HEK293 (cell line): Measurements from ENCODE around the gene SEC16A.
A peak's percentile ranks its signal among the peaks of the same experiment; 100 is the strongest.

Experiments
- CTCF ChIA-PET: fragments of 350-600 bp; formaldehyde crosslinking; extraction: SDS; loops from one replicate; lab custom pipeline; 2021; ENCODE audit warnings: antibody characterized with exemption; lab: Yijun Ruan, JAX
- POLR2A ChIA-PET: fragments of 300-600 bp; formaldehyde crosslinking; extraction: SDS; loops from one replicate; lab custom pipeline; 2020; ENCODE audit warnings: antibody characterized with exemption, inconsistent platforms; lab: Yijun Ruan, JAX
- H3K27ac ChIP-seq: fragments of 200-500 bp; sonication (Bioruptor generic); 2 replicates; pipeline ENCODE4 v1.5.1; 2014; ENCODE audit warnings: low read depth, low read length, control low read depth, inconsistent platforms; ENCODE audit errors: extremely low read depth
- H3K36me3 ChIP-seq, 2 experiments: fragments of 200-500 bp in 1 of 2; sonication (Bioruptor generic) in 1 of 2; 1 replicate in 1 of 2; 2 replicates in 1 of 2; pipeline ENCODE4 v1.5.1; 2014 to 2017; ENCODE audit warnings: inconsistent platforms in 2 of 2, low read length in 2 of 2; ENCODE audit not compliant: control insufficient read depth in 2 of 2, insufficient read depth in 1 of 2
- H3K4me1 ChIP-seq: fragments of 200-500 bp; sonication (Bioruptor generic); 2 replicates; pipeline ENCODE4 v1.5.1; 2014; ENCODE audit warnings: mild to moderate bottlenecking, low read length, inconsistent platforms; ENCODE audit not compliant: control insufficient read depth, insufficient read depth
- H3K4me3 ChIP-seq: 2 replicates; pipeline ENCODE4 v1.5.1; 2011; ENCODE audit warnings: low read depth, mild to moderate bottlenecking, control low read depth, low read length, moderate library complexity
- H3K9me3 ChIP-seq: fragments of 200-500 bp; sonication (Bioruptor generic); 2 replicates; pipeline ENCODE4 v1.5.1; 2014; ENCODE audit warnings: low read depth, low read length, inconsistent platforms; ENCODE audit not compliant: control insufficient read depth, insufficient read depth
- MYNN ChIP-seq: fragments of 450-650 bp; formaldehyde crosslinking; IDR thresholded peaks from 2 replicates; pipeline ENCODE4 v1.5.1; 2016; ENCODE audit warnings: missing biosample characterization, missing genetic modification characterization, borderline replicate concordance
- SCRT1 ChIP-seq: fragments of 450-650 bp; formaldehyde crosslinking; IDR thresholded peaks from 2 replicates; pipeline ENCODE4 v1.5.1; 2016; ENCODE audit warnings: missing biosample characterization, missing genetic modification characterization, borderline replicate concordance
- SP3 ChIP-seq: fragments of 450-650 bp; formaldehyde crosslinking; IDR thresholded peaks from 2 replicates; pipeline ENCODE4 v1.5.1; 2016; ENCODE audit warnings: missing biosample characterization, missing genetic modification characterization
- ZFP3 ChIP-seq: fragments of 450-650 bp; formaldehyde crosslinking; IDR thresholded peaks from 2 replicates; pipeline ENCODE4 v1.5.1; 2016; ENCODE audit warnings: low read depth, missing biosample characterization, missing genetic modification characterization
- ZFP37 ChIP-seq: fragments of 450-650 bp; formaldehyde crosslinking; IDR thresholded peaks from 2 replicates; pipeline ENCODE4 v1.5.1; 2016; ENCODE audit warnings: missing biosample characterization, missing genetic modification characterization
- ZNF121 ChIP-seq: fragments of 450-650 bp; formaldehyde crosslinking; IDR thresholded peaks from 2 replicates; pipeline ENCODE4 v1.5.1; 2016; ENCODE audit warnings: missing biosample characterization, missing genetic modification characterization
- ZNF239 ChIP-seq: fragments of 450-650 bp; formaldehyde crosslinking; IDR thresholded peaks from 2 replicates; pipeline ENCODE4 v1.5.1; 2016; ENCODE audit warnings: missing biosample characterization, missing genetic modification characterization
- ZNF335 ChIP-seq: fragments of 450-650 bp; formaldehyde crosslinking; conservative IDR thresholded peaks from 2 replicates; pipeline ENCODE4 v1.5.1; 2016; ENCODE audit warnings: missing biosample characterization, missing genetic modification characterization
- ZNF473 ChIP-seq: fragments of 450-650 bp; formaldehyde crosslinking; IDR thresholded peaks from 2 replicates; pipeline ENCODE4 v1.5.1; 2017; ENCODE audit warnings: missing biosample characterization, missing genetic modification characterization
- ZNF830 ChIP-seq: fragments of 450-650 bp; IDR thresholded peaks from 2 replicates; pipeline ENCODE4 v1.5.0; 2018; ENCODE audit warnings: missing biosample characterization, missing genetic modification characterization, low read depth, mild to moderate bottlenecking, moderate library complexity
- TF ChIP-seq, protein P1 (sequence below): fragments of 450-650 bp; formaldehyde crosslinking; IDR thresholded peaks from 2 replicates; pipeline ENCODE4 v1.5.0; 2017; ENCODE audit warnings: missing biosample characterization, missing genetic modification characterization, borderline replicate concordance
- TF ChIP-seq, protein P2 (sequence below): fragments of 450-650 bp; formaldehyde crosslinking; IDR thresholded peaks from 2 replicates; pipeline ENCODE4 v1.5.1; 2016; ENCODE audit warnings: missing biosample characterization, missing genetic modification characterization

Gene SEC16A

DNA sequence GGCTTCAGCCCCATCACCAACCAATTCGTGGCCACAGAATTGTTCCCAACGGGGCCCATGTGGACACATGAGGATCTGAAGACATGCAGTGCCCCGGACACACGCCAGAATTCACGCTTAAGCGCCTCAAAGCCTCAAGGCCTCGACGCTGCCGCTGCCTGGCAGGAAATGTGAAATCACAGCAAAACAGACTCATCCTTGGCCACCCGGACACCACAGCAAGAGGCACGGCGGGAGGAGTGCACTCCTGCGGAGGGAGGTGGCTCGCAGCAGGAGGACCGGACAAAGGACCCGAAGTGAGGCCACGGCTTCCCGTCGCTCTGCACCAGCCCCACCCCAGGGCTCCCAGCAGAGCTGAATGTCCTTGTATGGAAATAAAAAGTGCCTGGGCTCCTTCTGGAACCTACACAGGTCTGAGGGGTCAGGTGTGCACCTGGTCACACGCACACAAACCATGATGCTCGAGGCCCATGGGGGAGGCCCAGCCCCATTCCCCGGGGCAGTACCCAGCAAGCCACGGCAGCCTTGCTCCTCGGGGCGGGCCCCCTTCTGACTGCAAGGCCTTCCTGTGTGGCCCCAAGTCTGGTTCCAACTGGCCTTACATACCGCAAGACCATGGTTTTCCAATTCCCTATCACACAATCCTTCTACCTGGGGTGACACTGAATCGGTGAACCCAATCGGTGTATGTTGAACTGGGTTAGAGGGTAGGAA, 10.0 kb downstream of the SEC16A start:
- TF ChIP-seq ZNF830: no peak
- TF ChIP-seq ZNF239 (tag by site-specific recombination): no peak
- TF ChIP-seq MYNN (tag by site-specific recombination): no peak
- TF ChIP-seq ZFP37 (tag by site-specific recombination): no peak
- no peak for TF ChIP-seq SCRT1 (tag by site-specific recombination)
- ChIA-PET POLR2A (no interaction called here), CTCF (interaction anchor here (1.1 to 4.1 kb wide), 2 partner anchors 32 to 33 kb away, joined by 5 to 17 read pairs; partner anchors contain the start of gene INPP5E)
- H3K4me3 ChIP-seq: no peak overlapping the region
- H3K27ac ChIP-seq: peak overlapping the region; percentile 0; the same call in 1 of the 2 replicates
- peaks cover 7 to 99% of the 10 kb centered on the region in 2 experiments; a peak in 2 of 3 replicates for H3K36me3 ChIP-seq
- H3K9me3 ChIP-seq: no peaks in the 10 kb centered on the region
- H3K4me1 ChIP-seq: no peaks in the 10 kb centered on the region

DNA sequence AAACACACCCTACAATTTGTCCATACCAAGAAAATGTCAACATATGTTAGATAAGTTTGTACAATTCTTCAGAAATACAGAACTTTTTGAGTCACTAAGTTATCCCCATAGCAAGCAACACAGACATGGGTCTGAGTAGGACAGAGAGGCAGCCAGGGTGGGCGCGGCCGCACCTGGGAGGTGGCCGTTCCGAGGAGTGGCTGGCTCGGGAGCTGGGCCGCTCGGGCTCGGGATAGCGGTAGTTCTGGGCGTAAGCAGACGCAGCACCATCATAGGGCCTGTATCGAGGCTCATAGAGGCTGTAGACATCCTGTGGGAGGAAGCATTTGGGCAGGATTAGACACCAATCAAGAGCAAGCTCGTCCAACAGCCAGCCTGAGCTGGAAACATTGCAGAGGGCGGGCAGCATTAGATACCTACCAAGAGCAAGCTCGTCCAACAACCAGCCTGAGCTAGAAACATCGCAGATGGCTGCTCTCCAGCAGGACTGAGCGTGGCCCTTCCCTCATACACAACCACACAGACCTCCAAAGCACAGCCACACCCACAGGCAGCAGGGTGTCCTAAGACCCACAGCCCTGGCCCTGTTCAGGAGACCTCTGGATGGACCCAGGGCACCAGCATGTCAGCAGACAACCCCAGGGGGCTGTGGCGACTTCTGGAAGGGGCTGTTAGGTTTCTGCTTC, 10.9 kb downstream of the SEC16A start:
- 0 out of 2 replicates have a peak overlapping the region, but pooled peaks have one; percentile 0 for H3K27ac ChIP-seq
- TF ChIP-seq ZNF335 (tag by site-specific recombination) (peak; percentile 38; the same call in 1 of the 2 replicates), SP3 (tag by site-specific recombination) (no peak)
- ChIA-PET CTCF (interaction anchor here (0.7 to 1.1 kb wide), 2 partner anchors 32 to 72 kb away, joined by 3 to 5 read pairs; no protein-coding TSS in a partner anchor), POLR2A (interaction anchor here (0.5 to 1.9 kb wide), 2 partner anchors 8 to 11 kb away, joined by 3 to 5 read pairs; no protein-coding TSS in a partner anchor)
- H3K36me3 ChIP-seq: peaks cover 12 to 98% of the 10 kb centered on the region in 2 experiments
- no peaks in the 10 kb centered on the region for H3K4me1 ChIP-seq
- no peaks in the 10 kb centered on the region for H3K9me3 ChIP-seq
- H3K4me3 ChIP-seq: no peak overlapping the region

DNA sequence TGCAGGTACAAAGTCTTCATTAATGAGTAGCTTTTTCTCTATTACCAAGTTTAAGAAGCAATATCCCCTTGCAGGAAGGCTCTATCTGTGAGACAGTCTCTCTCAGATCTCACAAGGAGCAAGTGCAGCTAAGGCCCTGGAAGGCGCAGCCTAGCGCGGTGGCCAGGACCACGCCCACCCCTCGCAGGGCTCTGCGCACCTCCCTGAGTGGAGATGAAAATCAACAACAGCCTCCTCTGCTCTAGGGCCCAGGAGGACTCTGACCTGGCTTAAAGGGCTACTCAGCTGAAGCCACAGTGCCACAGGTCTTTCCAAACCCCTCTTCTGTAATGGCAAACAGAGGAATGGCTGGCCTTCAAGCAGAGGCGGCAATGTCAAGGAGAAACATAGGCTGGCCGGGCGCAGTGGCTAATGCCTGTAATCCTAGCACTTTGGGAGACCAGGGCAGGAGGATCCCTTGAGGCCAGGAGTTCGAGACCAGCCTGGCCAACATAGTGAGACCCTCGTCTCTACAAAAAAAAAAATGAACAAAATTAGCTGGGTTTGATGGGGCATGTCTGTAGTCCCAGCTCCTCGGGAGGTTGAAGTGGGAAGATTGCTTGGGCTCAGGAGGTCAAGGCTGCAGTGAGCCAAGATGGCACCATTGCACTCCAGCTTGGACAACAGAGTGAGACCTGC, 11.9 kb downstream of the SEC16A start:
- H3K36me3 ChIP-seq: peaks cover 14 to 98% of the 10 kb centered on the region in 2 experiments
- H3K4me1 ChIP-seq: no peaks in the 10 kb centered on the region
- POLR2A ChIA-PET: interaction anchor here (0.5 to 1.9 kb wide), 2 partner anchors 9 to 63 kb away, joined by 5 read pairs; no protein-coding TSS in a partner anchor
- H3K27ac ChIP-seq: no peak overlapping the region
- no peak overlapping the region for H3K4me3 ChIP-seq
- TF ChIP-seq ZNF121 (tag by site-specific recombination): peak; percentile 83
- TF ChIP-seq ZNF473 (tag by site-specific recombination): no peak
- CTCF ChIA-PET: interaction anchor here (0.6 to 1.5 kb wide), 4 partner anchors 71 to 559 kb away, joined by 3 to 5 read pairs (median 4); no protein-coding TSS in a partner anchor
- H3K9me3 ChIP-seq: no peaks in the 10 kb centered on the region

DNA sequence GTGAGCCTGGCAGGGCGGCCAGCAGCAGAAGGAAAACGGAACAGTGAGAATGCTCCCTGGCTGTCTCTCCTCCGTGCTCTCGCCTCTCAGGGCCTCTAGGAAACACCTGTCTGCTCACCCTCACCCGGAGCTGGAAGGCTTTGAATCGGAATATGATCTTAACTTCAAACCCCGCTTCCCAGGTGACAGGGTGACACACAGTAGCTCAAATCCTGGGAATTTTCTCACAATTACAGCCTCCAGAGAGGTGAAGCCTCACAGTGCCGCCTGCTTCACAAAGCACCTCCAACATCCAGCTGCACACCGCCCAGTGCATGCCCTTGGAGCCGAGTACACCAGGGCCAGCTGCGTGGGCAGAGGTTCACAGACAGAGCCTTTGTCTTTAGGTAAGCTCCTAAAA, 12.5 kb downstream of the SEC16A start:
- ChIA-PET POLR2A (interaction anchor here (0.5 to 1.9 kb wide), 3 partner anchors 10 to 352 kb away, joined by 3 to 5 read pairs (median 5); no protein-coding TSS in a partner anchor), CTCF (interaction anchor here (1.3 to 1.5 kb wide), 2 partner anchors 155 to 161 kb away, joined by 4 to 5 read pairs; no protein-coding TSS in a partner anchor)
- Histone ChIP-seq H3K9me3 (no peaks in the 10 kb centered on the region), H3K27ac (no peak overlapping the region), H3K4me3 (no peak overlapping the region), H3K36me3 (peaks cover 11 to 98% of the 10 kb centered on the region in 2 experiments)
- TF ChIP-seq ZFP3 (tag by site-specific recombination): no peak
- TF ChIP-seq, protein P1, sequence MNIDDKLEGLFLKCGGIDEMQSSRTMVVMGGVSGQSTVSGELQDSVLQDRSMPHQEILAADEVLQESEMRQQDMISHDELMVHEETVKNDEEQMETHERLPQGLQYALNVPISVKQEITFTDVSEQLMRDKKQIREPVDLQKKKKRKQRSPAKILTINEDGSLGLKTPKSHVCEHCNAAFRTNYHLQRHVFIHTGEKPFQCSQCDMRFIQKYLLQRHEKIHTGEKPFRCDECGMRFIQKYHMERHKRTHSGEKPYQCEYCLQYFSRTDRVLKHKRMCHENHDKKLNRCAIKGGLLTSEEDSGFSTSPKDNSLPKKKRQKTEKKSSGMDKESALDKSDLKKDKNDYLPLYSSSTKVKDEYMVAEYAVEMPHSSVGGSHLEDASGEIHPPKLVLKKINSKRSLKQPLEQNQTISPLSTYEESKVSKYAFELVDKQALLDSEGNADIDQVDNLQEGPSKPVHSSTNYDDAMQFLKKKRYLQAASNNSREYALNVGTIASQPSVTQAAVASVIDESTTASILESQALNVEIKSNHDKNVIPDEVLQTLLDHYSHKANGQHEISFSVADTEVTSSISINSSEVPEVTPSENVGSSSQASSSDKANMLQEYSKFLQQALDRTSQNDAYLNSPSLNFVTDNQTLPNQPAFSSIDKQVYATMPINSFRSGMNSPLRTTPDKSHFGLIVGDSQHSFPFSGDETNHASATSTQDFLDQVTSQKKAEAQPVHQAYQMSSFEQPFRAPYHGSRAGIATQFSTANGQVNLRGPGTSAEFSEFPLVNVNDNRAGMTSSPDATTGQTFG: no peak
- TF ChIP-seq, protein P2, sequence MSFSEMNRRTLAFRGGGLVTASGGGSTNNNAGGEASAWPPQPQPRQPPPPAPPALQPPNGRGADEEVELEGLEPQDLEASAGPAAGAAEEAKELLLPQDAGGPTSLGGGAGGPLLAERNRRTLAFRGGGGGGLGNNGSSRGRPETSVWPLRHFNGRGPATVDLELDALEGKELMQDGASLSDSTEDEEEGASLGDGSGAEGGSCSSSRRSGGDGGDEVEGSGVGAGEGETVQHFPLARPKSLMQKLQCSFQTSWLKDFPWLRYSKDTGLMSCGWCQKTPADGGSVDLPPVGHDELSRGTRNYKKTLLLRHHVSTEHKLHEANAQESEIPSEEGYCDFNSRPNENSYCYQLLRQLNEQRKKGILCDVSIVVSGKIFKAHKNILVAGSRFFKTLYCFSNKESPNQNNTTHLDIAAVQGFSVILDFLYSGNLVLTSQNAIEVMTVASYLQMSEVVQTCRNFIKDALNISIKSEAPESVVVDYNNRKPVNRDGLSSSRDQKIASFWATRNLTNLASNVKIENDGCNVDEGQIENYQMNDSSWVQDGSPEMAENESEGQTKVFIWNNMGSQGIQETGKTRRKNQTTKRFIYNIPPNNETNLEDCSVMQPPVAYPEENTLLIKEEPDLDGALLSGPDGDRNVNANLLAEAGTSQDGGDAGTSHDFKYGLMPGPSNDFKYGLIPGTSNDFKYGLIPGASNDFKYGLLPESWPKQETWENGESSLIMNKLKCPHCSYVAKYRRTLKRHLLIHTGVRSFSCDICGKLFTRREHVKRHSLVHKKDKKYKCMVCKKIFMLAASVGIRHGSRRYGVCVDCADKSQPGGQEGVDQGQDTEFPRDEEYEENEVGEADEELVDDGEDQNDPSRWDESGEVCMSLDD (tag by site-specific recombination): no peak
- TF ChIP-seq, all 188 proteins: peak for 0
- H3K4me1 ChIP-seq: no peaks in the 10 kb centered on the region
